HepG2 (cell line): ENCODE results near the gene RPAP3. TPM values are rescaled to one million over a fixed set of nuclear protein-coding genes. Genes with fewer than 3 reads are reported as not detected.
A peak's percentile ranks its signal among the peaks of the same experiment; 100 is the strongest.

Source experiments
- ATAC-seq: fragments of 200-7000 bp; cut with Tn5 transposase; 3 replicates; pipeline ENCODE4 v1.9.1; 2020; ENCODE audit warnings: mild to moderate bottlenecking, moderate library complexity
- BruUV-seq: library from RNA; stranded (reverse); fragments of 400-500 nt; replicated peaks from 2 replicates; lab custom pipeline; 2021; lab: Mats Ljungman, UMichigan
- CTCF ChIA-PET: fragments of 300-600 bp; formaldehyde crosslinking; extraction: SDS; loops from one replicate; lab custom pipeline; 2021; ENCODE audit warnings: low total read pairs, inconsistent platforms, low intra/inter-chr PET ratio; lab: Yijun Ruan, JAX
- POLR2A ChIA-PET: fragments of 350-600 bp; sonication (Branson Sonifier 250); formaldehyde crosslinking; loops from one replicate; lab custom pipeline; 2020; ENCODE audit warnings: antibody characterized with exemption, inconsistent platforms; lab: Yijun Ruan, JAX
- DNase-seq: peaks from one replicate; pipeline ENCODE4 v3.0.0-alpha.2; 2015; ENCODE audit warnings: low spot score
- FAIRE-seq: peaks from 3 replicates; lab custom pipeline; 2011; peaks lifted over from hg19 to GRCh38; lab: Jason Lieb, UNC
- H2AFZ ChIP-seq: one replicate; pipeline ENCODE4 v1.6.1; 2011; ENCODE audit warnings: low read length, inconsistent platforms
- H3K27ac ChIP-seq: fragments of 300-600 bp; 3 replicates; pipeline ENCODE4 v1.8.0; 2011; ENCODE audit warnings: mixed run types, mild to moderate bottlenecking, mixed read lengths, low read length, inconsistent platforms; ENCODE audit not compliant: insufficient read depth; ENCODE audit errors: extremely low read length
- H3K27me3 ChIP-seq, 2 experiments: fragments of 200-600 bp in 1 of 2; 2 replicates in 1 of 2; 3 replicates in 1 of 2; pipeline versions ENCODE4 v1.6.0 to v1.8.0; 2011; ENCODE audit warnings: low read length in 2 of 2, mild to moderate bottlenecking in 2 of 2, moderate library complexity in 2 of 2, inconsistent platforms in 1 of 2; ENCODE audit not compliant: insufficient read depth in 2 of 2, control insufficient read depth in 1 of 2
- H3K36me3 ChIP-seq, 2 experiments: fragments of 200-600 bp in 1 of 2; replicated peaks in 1 of 2; 2 replicates in 1 of 2; 3 replicates in 1 of 2; pipeline versions ENCODE4 v1.5.1 to v1.8.0; 2011; ENCODE audit warnings: low read length in 2 of 2, inconsistent platforms in 1 of 2; ENCODE audit not compliant: insufficient read depth in 2 of 2, control insufficient read depth in 1 of 2
- H3K4me1 ChIP-seq: 2 replicates; pipeline ENCODE4 v1.5.1; 2012; ENCODE audit warnings: low read length, inconsistent platforms; ENCODE audit not compliant: insufficient read depth
- H3K4me2 ChIP-seq: 2 replicates; pipeline ENCODE4 v1.6.0; 2011; ENCODE audit warnings: low read depth, low read length, inconsistent platforms
- H3K4me3 ChIP-seq, 3 experiments: fragments of 200-600 bp in 1 of 3; sonication (generic), shearing (Covaris generic) in 1 of 3; replicated peaks in 1 of 3; 2 replicates each; pipeline ENCODE4 v1.5.1; 2011 to 2016; ENCODE audit warnings: low read length in 3 of 3, inconsistent platforms in 2 of 3, low read depth in 2 of 3, mild to moderate bottlenecking in 2 of 3, control low read depth in 1 of 3, mixed read lengths in 1 of 3; ENCODE audit not compliant: insufficient read depth in 1 of 3
- H3K79me2 ChIP-seq: one replicate; pipeline ENCODE4 v1.6.1; 2011; ENCODE audit warnings: low read length, inconsistent platforms; ENCODE audit not compliant: insufficient read depth
- H3K9ac ChIP-seq: 2 replicates; pipeline ENCODE4 v1.6.0; 2011; ENCODE audit warnings: mild to moderate bottlenecking, low read depth, low read length, inconsistent platforms; ENCODE audit not compliant: insufficient read depth
- H3K9me3 ChIP-seq: 2 replicates; pipeline ENCODE4 v1.5.1; 2012; ENCODE audit warnings: mild to moderate bottlenecking, low read length
- H4K20me1 ChIP-seq: 2 replicates; pipeline ENCODE4 v1.6.0; 2011; ENCODE audit warnings: inconsistent platforms, mild to moderate bottlenecking, low read length, moderate library complexity; ENCODE audit not compliant: insufficient read depth
- CEBPB ChIP-seq: IDR thresholded peaks from 2 replicates; pipeline ENCODE4 v1.6.1; 2011; ENCODE audit warnings: low read depth, low read length, improper control_type of control experiment, borderline replicate concordance
- CEBPG ChIP-seq: IDR thresholded peaks from 2 replicates; pipeline ENCODE4 v1.6.1; 2016
- HNF4A ChIP-seq: sonication (generic); formaldehyde crosslinking; IDR thresholded peaks from 2 replicates; pipeline ENCODE4 v1.4.0; 2020; ENCODE audit warnings: missing genetic modification reagents
- REST ChIP-seq, 2 experiments: IDR thresholded peaks; 2 replicates each; pipeline ENCODE4 v1.6.1; 2011 to 2012; ENCODE audit warnings: low read length in 2 of 2, borderline replicate concordance in 1 of 2, low read depth in 1 of 2, mild to moderate bottlenecking in 1 of 2, moderate library complexity in 1 of 2
- RFX3 ChIP-seq: IDR thresholded peaks from 2 replicates; pipeline ENCODE4 v1.6.1; 2016; ENCODE audit warnings: missing biosample characterization, missing genetic modification reagents
- SAP130 ChIP-seq: IDR thresholded peaks from 2 replicates; pipeline ENCODE4 v1.6.1; 2016; ENCODE audit warnings: low read depth
- SRY ChIP-seq: sonication (generic); formaldehyde crosslinking; IDR thresholded peaks from 2 replicates; pipeline ENCODE4 v1.8.0; 2022; ENCODE audit warnings: mild to moderate bottlenecking, missing genetic modification reagents
- TP53 ChIP-seq: sonication (generic); formaldehyde crosslinking; conservative IDR thresholded peaks from 2 replicates; pipeline ENCODE4 v1.4.0; 2020; ENCODE audit warnings: missing genetic modification reagents
- ZNF34 ChIP-seq: sonication (generic); formaldehyde crosslinking; IDR thresholded peaks from 2 replicates; pipeline ENCODE4 v1.4.0; 2020; ENCODE audit warnings: mild to moderate bottlenecking, missing genetic modification reagents, borderline replicate concordance
- ZNF367 ChIP-seq: sonication (generic); formaldehyde crosslinking; IDR thresholded peaks from 2 replicates; pipeline ENCODE4 v1.4.0; 2020; ENCODE audit warnings: missing genetic modification reagents, borderline replicate concordance
- ZNF460 ChIP-seq: sonication (generic); formaldehyde crosslinking; IDR thresholded peaks from 2 replicates; pipeline ENCODE4 v1.5.1; 2020; ENCODE audit warnings: missing genetic modification reagents, mild to moderate bottlenecking, borderline replicate concordance
- ZNF619 ChIP-seq: sonication (generic); formaldehyde crosslinking; IDR thresholded peaks from 2 replicates; pipeline ENCODE4 v1.4.0; 2020; ENCODE audit warnings: mild to moderate bottlenecking, missing genetic modification reagents
- ZNF747 ChIP-seq: sonication (generic); formaldehyde crosslinking; IDR thresholded peaks from 2 replicates; pipeline ENCODE4 v1.8.1; 2023; ENCODE audit warnings: missing genetic modification reagents, mild to moderate bottlenecking, borderline replicate concordance
- WGBS: methylation state at CpG from one replicate; pipeline ENCODE4 v1.1.6; 2017; ENCODE audit warnings: low lambda C conversion rate; 5-methylcytosine and 5-hydroxymethylcytosine counted together
- in situ Hi-C: cut with HindIII; loops from 2 replicates; pipeline ENCODE4 v1.10.0; 2017; ENCODE audit warnings: low pct_unique_long_range_greater_than_20kb; ENCODE audit not compliant: extremely low pct_ligation_motif_present
- intact Hi-C: fragments of 100-400 bp; cut with micrococcal nuclease; formaldehyde crosslinking; loops from one replicate; pipeline ENCODE4 v1.10.0; 2022; ENCODE audit not compliant: unreplicated experiment
- polyA plus RNA-seq, 8 experiments: library from polyadenylated mRNA; depleted of rRNA in 3 of 8; stranded (reverse) in 7 of 8; unstranded in 1 of 8; fragments of >200 nt; fragmentation: Illumina TruSeq in 4 of 8; extraction: Trizol in 4 of 8; gene quantifications; 2 replicates each; pipeline versions ENCODE4 v1.2.1 to v1.2.3, GENCODE V29; 2011 to 2016; ENCODE audit warnings: low read depth in 4 of 8, missing spikeins in 1 of 8, mixed read lengths in 1 of 8; ENCODE audit not compliant: insufficient read depth in 1 of 8
- total RNA-seq, 5 experiments: library from RNA; depleted of rRNA; stranded (reverse); fragments of >200 nt; fragmentation: Illumina TruSeq; extraction: Trizol; gene quantifications; 2 replicates each; pipeline ENCODE4 v1.2.3, GENCODE V29; 2016; ENCODE audit warnings: low read depth in 1 of 5
- TF ChIP-seq, protein P1 (sequence below): sonication (generic); formaldehyde crosslinking; IDR thresholded peaks from 2 replicates; pipeline ENCODE4 v1.8.1; 2022; ENCODE audit warnings: low read depth, mild to moderate bottlenecking, missing genetic modification reagents

The RPAP3 gene
- total and polyA plus RNA-seq, 2 of the 13 experiments (the other 11 are each of a cell fraction or from before 2014, with no cell fraction given) = 8.8 to 32.8 TPM

GRCh38 chr12:47750916-47751470 lies 45.2 kb upstream of the RPAP3 start (continued):
- TF ChIP-seq REST (IDR thresholded peaks at IDR 0.05; ENCODE audit: borderline replicate concordance in 1 of 2, low read depth in 1 of 2, low read length in 2 of 2) (no peak), SRY (CRISPR knock-in tag) (no peak), TP53 (CRISPR knock-in tag) (no peak), ZNF460 (CRISPR knock-in tag) (no peak), ZNF367 (CRISPR knock-in tag) (no peak), CEBPG (no peak)

DNA sequence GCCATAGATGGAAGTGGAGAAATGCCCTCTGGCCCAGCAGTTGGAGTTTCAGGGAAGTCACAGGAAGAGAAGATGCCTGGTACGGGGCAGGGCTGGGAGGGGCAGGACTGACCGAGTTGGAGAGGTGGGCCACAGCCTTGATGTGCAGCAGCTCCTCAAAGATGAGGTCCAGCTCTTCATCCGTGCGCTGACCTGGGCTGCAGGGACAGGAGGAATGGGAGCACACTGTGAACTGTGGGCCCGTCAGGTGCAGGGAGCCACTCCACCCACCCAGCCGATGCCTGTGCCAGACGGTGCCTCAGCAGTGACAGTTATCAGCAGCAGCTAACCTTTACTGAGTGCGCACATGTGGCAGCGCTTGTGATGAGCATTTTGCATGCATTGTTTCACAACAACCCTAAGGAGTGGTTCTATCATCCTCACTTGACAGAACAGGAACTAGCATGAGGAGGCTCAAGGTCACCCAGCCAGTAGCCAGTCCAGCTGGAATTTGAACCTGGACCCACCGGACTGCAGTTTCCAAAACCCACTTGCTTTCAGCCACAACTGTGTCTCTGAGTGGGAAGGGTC lies 44.5 kb upstream of the RPAP3 start:
- DNase-seq (no peak), ATAC-seq (peak; percentile 20; the same call in 2 of the 3 replicates), FAIRE-seq (no peak)
- in situ Hi-C loops = no loop called here
- ChIA-PET CTCF (no interaction called here), POLR2A (no interaction called here)
- Histone ChIP-seq H3K27ac (no peak overlapping the region), H2AFZ (no peak overlapping the region), H3K4me2 (no peak overlapping the region; the same call in 1 of the 2 replicates), H3K4me3 (no peak overlapping the region), H3K9me3 (no peaks in the 10 kb centered on the region), H3K9ac (no peak overlapping the region), H3K4me1 (peaks cover 22% of the 10 kb centered on the region), H3K79me2 (no peaks in the 10 kb centered on the region), H3K27me3 (peaks cover 16 to 55% of the 10 kb centered on the region in 2 experiments; a peak in 4 of 5 replicates), H3K36me3 (no peaks in the 10 kb centered on the region), H4K20me1 (no peaks in the 10 kb centered on the region)
- WGBS = 10% methylated on average over 3 of the region's 10 CpGs
- BruUV-seq = no TSS peak
- 0 out of 2 replicates have a peak, but pooled peaks have one; percentile 22 for TF ChIP-seq CEBPB
- TF ChIP-seq SAP130 (CRISPR knock-in tag) = 0 out of 2 replicates have a peak, but pooled peaks have one; percentile 14
- no peak for TF ChIP-seq ZNF34 (CRISPR knock-in tag)
- TF ChIP-seq, protein P1, sequence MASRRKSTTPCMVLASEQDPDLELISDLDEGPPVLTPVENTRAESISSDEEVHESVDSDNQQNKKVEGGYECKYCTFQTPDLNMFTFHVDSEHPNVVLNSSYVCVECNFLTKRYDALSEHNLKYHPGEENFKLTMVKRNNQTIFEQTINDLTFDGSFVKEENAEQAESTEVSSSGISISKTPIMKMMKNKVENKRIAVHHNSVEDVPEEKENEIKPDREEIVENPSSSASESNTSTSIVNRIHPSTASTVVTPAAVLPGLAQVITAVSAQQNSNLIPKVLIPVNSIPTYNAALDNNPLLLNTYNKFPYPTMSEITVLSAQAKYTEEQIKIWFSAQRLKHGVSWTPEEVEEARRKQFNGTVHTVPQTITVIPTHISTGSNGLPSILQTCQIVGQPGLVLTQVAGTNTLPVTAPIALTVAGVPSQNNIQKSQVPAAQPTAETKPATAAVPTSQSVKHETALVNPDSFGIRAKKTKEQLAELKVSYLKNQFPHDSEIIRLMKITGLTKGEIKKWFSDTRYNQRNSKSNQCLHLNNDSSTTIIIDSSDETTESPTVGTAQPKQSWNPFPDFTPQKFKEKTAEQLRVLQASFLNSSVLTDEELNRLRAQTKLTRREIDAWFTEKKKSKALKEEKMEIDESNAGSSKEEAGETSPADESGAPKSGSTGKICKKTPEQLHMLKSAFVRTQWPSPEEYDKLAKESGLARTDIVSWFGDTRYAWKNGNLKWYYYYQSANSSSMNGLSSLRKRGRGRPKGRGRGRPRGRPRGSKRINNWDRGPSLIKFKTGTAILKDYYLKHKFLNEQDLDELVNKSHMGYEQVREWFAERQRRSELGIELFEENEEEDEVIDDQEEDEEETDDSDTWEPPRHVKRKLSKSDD (CRISPR knock-in tag) = no peak
- TF ChIP-seq ZNF619 (CRISPR knock-in tag) = no peak
- TF ChIP-seq ZNF747 (CRISPR knock-in tag) = no peak
- TF ChIP-seq RFX3 (CRISPR knock-in tag) = no peak
- TF ChIP-seq HNF4A (CRISPR knock-in tag) = 0 out of 2 replicates have a peak, but pooled peaks have one; percentile 23
- intact Hi-C loops = no loop called here
